SIG-M5 treated with dmso at 0.1 percent for 504 hours (cell line): Measurements from ENCODE around the gene PTPRN2.

Source experiments
- DNase-seq: peaks from one replicate; lab custom pipeline; 2025; ENCODE audit not compliant: unreplicated experiment; lab: John Stamatoyannopoulos, UW

Gene PTPRN2

GRCh38 chr7:157528785-157529341 is 1058.8 kb downstream of the PTPRN2 start:
- no peak for DNase-seq

DNA sequence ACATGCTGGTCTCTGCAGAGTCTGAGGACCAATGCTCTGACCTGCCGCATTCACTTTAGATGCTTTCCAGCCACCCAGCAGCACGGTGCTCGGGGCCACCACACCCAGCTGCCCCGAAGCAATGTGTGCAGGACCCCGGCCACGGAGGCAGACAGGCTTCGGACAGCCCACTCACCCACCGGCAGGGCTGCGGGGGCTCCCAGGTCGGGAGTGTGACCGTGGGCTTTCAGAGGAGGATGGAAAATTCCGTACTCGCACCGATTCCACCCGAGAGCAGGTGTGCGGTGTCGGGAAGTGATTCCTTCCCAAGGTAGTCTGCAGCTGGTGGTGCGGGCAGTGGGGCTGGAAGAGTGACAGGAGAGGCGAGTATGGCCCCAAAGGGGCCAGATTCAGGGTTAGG is 1059.9 kb downstream of the PTPRN2 start:
- no peak for DNase-seq

GRCh38 chr7:157526913-157527634 is 1060.5 kb downstream of the PTPRN2 start:
- DNase-seq, result no peak

- DNase-seq, result no peak
Observed at GRCh38 chr7:157526005-157526912, 1061.4 kb downstream of the PTPRN2 start.

DNA sequence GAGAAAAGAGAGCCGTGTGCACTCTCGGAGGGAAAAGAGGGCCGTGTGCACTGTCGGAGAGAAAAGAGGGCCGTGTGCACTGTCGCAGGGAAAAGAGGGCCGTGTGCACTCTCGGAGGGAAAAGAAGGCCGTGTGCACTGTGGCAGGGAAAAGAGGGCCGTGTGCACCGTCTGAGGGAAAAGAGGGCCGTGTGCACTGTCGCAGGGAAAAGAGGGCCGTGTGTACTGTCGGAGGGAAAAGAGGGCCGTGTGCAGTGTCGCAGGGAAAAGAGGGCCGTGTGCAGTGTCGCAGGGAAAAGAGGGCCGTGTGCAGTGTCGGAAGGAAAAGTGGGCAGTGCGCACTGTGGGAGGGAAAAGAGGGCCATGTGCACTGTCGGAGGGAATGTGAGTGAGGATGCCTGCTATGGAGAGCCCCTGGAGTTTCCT is 1062.1 kb downstream of the PTPRN2 start:
- DNase-seq, result no peak

DNA sequence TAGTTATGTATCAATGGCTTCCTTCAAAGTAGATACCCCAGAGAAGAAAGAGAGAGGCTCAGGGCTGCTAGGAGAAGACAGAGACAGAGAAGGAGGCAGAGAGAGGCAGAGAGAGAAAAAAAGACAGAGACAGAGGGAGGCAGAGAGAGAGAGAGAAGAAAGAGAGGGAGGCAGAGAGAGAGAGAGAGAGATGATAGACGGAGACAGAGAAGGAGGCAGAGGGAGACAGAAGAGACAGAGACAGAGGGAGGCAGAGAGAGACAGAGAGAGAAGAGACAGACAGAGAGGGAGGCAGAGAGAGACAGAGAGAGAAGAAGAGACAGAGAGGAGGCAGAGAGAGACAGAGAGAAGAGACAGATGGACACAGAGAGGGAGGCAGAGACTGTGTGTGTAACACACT is 1062.9 kb downstream of the PTPRN2 start:
- DNase-seq, result no peak

- DNase-seq, result no peak
Observed at GRCh38 chr7:157523766-157524421, 1063.7 kb downstream of the PTPRN2 start.

GRCh38 chr7:157523371-157523765 is 1064.3 kb downstream of the PTPRN2 start:
- no peak for DNase-seq

- no peak for DNase-seq
Observed at GRCh38 chr7:157522954-157523353, 1064.7 kb downstream of the PTPRN2 start.

GRCh38 chr7:157522189-157522588 is 1065.4 kb downstream of the PTPRN2 start:
- no peak for DNase-seq

GRCh38 chr7:157521752-157522151 is 1065.9 kb downstream of the PTPRN2 start:
- no peak for DNase-seq

GRCh38 chr7:157521061-157521731 is 1066.4 kb downstream of the PTPRN2 start:
- no peak for DNase-seq

DNA sequence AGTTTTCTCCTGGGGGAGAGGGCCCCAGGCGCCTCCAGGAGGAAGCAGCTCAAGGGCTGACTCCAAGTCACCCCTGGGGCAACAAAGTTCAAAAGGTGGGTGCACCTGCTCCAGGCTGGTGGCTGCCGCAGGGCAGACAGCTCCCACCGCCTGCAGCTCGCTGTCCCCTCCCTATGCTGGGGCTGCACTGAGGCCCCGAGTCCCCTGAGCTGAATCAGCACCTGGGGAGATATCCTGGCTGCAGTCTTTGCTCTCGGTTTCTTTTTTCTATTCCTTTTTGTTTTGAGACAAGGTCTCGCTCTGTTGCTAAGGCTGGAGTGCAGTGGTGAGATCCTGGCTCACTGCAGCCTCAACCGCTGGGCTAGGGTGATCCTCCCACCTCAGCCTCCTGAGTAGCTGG is 1067.4 kb downstream of the PTPRN2 start:
- no peak for DNase-seq

DNA sequence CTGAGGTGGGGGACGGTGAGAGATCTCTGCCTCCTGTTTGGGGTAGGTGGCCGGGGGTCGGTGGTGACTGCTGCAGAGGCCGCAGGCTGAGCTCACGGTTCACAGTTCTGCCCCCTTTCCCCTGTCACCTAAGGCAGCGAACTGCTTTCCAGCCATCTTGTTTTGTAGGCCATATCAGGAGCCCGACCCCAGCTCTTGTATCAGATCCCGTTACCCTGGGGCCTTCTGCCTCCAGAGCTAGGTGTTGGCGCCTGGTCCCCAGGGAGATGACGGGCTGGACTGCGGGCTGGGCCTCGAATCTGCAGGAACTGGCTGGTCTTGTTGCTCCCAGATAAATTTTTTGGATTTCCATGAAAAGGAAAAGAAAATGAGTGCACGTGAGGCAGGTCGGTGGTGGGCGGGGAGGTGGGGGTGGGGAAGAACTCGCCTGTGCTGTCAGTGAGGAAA is 1067.8 kb downstream of the PTPRN2 start:
- DNase-seq, result no peak

- no peak for DNase-seq
Observed at GRCh38 chr7:157519246-157519645, 1068.4 kb downstream of the PTPRN2 start.

- no peak for DNase-seq
Observed at GRCh38 chr7:157518514-157519175, 1069.0 kb downstream of the PTPRN2 start.

- DNase-seq, result no peak
Observed at GRCh38 chr7:157517782-157518513, 1069.7 kb downstream of the PTPRN2 start.

GRCh38 chr7:157516911-157517781 is 1070.5 kb downstream of the PTPRN2 start:
- no peak for DNase-seq

- DNase-seq, result no peak
Observed at GRCh38 chr7:157516311-157516710, 1071.3 kb downstream of the PTPRN2 start.
